A204.1 (cell line): ENCODE measurements around the gene LEMD3.

Experiments used
- FAIRE-seq: peaks from 2 replicates; lab custom pipeline; 2012; peaks lifted over from hg19 to GRCh38; lab: Jason Lieb, UNC

Gene LEMD3

DNA sequence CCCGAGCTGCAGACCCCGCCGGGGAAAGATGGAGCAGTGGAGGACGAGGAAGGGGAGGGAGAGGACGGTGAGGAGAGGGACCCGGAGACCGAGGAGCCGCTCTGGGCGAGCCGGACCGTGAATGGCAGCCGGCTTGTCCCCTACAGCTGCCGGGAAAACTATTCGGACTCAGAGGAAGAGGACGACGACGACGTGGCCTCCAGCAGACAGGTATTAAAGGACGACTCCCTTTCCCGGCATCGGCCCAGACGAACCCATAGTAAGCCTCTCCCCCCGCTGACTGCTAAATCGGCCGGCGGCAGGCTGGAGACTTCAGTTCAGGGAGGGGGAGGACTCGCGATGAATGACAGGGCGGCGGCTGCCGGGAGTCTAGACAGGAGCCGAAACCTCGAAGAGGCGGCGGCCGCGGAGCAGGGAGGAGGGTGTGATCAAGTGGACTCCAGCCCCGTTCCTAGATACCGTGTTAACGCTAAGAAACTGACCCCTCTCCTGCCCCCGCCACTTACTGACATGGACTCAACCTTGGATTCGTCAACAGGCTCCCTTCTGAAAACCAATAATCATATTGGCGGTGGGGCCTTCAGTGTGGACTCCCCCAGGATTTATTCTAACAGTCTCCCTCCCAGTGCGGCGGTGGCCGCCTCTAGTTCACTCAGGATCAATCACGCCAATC is 962 bp downstream of the LEMD3 start:
- FAIRE-seq, result no peak

DNA sequence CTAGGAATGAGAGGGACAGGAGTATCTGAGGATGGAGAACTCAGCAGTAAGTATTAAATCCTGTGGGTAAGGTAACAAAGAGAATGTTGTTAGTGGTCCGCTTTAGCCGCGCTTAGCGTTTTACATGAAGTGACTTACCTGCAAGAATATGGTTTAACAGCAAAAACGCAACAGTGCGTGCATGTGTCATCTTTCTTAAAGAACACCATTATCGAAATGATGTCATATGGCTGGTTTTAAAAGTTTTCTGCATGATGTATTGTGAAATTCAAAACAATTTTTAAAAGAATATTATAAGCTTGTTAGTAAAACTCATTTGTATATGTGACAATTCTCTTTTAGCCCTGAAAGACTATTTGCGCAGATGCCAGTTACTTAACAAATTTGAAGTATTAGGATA is 1.7 kb downstream of the LEMD3 start:
- FAIRE-seq, result no peak

- FAIRE-seq, result no peak
Measured at GRCh38 chr12:65171870-65172269, 2.5 kb downstream of the LEMD3 start.

DNA sequence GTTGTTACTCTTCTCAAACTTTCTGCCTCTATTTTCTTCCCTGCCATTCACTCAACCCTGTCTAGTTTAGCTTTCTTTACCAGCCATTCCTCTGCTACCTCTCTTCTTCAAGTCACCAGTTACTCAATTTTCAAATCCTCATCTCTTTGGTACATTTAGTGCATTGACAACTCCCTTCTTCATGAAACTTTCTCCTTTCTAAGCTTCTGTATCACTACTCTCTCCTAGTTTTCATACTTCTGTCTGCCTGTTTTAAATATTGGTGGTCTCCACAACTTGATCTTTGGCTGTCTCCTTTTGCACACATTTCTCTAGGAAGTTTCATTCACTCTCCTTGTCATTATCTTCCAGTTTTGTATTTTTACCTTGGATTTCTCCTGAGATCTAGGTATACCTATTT is 6.0 kb downstream of the LEMD3 start:
- no peak for FAIRE-seq

DNA sequence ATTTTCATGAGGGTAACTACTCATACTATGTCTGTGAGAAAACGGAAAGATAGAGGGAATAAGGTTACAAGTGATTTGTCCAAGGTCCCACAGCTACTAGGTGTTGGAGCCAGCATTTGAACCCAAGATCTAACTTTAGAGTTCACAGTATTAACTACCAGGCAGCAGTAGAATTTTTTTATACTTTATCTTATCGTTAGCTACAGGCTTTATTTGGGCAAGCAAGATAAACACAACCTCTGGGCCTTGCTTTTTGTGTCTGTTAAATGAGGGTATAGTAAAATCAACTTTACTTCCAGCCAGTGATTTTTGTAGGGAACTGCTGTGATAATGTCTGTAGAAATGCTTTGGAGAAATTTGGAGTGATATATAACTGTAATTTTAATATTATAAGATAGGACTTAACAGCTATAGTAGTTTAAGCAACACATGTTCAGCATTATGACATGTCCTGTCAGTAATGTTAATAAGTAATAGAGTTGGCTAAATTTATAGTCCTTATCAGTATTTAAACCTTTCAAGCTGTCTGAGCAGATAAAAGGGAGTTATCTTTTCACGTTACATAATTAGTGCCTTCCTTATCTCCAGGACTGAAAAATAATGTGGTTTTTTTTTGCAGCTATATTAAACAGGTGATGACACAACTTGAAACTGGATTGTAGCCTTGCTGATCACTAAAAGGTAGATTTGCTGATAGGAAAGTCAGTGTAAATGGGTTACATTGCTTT is 12.8 kb downstream of the LEMD3 start:
- FAIRE-seq, result no peak

- FAIRE-seq, result no peak
Measured at GRCh38 chr12:65184176-65184857, 14.9 kb downstream of the LEMD3 start.

GRCh38 chr12:65184858-65185229 is 15.5 kb downstream of the LEMD3 start:
- FAIRE-seq, result no peak

- FAIRE-seq, result no peak
Measured at GRCh38 chr12:65187665-65188064, 18.3 kb downstream of the LEMD3 start.

DNA sequence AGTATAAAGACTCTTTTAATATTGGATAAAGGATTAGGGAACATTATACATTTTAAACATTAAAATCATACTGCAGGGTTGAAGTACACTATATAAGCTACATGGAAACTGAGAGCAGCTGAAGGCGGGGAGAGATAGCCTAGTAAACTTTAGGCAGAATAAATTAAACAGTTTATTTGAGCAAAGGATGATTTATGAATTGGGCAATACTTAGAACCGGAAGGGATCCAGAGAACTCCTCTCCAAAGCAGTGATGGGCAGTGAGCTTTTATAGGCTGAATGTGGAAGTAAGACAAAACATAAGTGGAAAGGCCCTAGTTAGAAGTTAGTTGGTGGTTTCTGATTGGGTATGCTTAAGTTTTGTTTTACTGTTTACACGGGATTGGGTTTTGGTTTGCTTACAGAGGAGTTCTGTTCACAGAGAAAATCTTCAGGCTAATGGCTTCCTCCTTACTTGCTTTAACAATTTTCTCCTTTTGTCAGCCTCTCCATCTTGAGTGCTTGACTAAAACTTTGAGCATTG is 18.9 kb downstream of the LEMD3 start:
- FAIRE-seq, result no peak

GRCh38 chr12:65189028-65189718 is 19.8 kb downstream of the LEMD3 start:
- no peak for FAIRE-seq

DNA sequence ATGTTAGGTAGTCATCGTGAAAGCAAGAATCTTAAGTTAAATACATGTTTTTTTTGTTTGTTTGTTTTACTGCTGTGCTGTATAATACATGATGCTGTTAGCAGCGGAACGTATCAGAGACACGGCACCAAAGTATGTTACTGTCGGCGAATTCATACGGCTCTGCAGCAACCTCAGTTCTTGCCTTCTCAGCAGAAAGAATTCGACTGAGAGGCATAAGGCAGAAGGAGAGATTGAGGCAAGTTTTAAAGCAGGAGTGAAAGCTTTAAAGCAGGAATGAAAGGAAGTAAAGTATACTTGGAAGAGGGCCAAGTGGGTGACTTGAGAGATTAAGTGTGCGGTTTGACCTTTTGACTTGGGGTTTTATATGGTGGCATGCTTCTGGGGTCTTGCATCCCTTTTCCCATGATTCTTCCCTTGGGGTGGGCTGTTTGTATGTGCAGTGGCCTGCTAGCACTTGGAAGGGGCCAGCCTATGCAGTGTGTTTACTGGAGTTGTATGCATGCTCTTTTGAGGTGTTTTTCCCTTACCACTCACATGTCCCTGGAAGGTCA is 23.7 kb downstream of the LEMD3 start:
- no peak for FAIRE-seq

- no peak for FAIRE-seq
Measured at GRCh38 chr12:65194949-65195348, 25.6 kb downstream of the LEMD3 start.

GRCh38 chr12:65195387-65196055 is 26.1 kb downstream of the LEMD3 start:
- FAIRE-seq, result no peak

DNA sequence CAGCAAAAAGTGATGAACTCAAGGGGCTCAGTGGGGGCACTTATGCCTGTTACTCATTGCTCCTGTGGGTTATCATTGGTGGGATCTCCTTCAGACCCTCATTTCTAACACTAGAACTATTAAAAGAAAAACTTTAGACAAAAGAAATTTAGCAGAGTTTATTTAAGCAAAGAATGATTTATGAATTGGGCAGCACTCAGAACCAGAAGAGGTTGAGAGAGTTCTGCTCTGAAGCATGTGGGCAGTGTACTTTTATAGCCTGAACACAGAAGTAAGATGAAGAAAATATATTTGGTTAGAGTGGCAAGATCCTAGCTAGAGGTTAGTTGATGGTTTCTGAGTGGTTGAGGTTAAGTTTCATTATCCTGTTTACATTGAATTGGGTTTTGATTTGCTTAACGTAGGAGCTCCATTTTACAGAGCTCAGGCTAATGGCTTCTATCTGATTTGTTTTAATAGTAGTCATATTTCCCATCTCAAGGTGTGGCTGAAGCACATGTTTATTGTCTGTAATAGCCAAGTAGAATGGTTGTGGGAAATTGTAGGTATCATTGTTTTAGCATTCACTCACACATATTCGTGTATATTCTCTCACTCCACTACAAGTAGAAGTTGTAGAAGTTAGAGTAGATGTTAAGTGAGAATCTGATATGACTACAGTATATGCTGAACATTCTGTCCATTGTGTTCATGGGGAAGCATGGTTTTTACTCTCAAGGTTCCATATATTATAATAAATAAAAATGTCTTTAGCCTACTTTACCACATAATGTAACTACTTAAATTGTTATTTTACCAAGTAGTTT is 27.6 kb downstream of the LEMD3 start:
- FAIRE-seq, result no peak

DNA sequence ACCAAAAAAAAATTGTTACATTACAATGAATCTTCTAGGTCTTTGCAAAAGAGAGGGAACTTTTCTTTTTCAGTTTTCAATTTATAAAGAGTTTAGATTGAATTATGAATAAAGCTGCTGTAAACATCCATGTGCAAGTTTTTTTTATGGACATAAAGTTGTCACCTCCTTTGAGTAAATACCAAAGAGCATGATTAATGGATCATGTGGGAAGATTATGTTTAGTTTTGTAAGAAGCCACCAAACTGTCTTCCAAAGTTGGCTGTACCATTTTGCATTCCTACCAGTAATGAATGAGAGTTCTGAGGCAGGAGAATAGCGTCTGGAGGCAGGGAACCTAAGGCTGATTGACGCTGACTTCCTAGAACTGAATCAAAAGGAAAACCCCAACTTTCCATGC is 30.2 kb downstream of the LEMD3 start:
- FAIRE-seq, result no peak

DNA sequence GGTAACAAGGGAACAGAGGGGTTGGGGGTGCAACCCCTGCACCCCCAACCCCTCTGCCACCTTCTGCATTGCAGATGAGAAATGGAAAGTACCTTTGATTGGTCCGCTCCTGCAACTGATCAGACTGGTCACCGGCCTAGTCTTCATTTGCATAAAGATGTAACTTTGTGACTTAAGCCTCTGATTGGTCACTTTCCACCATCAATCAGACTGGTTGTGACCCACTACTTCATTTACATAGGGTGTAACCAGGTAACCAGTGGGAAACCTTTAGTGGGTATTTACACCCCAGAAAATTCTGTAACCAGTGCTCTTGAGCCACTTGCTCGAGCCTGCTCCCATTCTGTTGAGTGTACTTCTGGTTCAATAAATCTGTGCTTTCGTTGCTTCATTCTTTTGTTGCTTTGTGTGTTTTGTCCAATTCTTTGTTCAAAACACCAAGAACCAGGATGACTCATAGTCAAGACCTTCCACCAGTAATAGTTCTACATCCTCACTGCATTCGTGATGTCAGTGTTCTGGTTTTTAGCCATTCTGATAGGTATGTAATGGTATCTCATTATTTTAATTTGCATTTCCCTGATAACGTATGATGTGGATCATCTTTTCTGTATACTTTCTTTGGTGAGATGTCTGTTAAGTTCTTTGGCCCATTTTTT is 30.8 kb downstream of the LEMD3 start:
- FAIRE-seq, result no peak

- FAIRE-seq, result no peak
Measured at GRCh38 chr12:65203376-65203775, 34.0 kb downstream of the LEMD3 start.

DNA sequence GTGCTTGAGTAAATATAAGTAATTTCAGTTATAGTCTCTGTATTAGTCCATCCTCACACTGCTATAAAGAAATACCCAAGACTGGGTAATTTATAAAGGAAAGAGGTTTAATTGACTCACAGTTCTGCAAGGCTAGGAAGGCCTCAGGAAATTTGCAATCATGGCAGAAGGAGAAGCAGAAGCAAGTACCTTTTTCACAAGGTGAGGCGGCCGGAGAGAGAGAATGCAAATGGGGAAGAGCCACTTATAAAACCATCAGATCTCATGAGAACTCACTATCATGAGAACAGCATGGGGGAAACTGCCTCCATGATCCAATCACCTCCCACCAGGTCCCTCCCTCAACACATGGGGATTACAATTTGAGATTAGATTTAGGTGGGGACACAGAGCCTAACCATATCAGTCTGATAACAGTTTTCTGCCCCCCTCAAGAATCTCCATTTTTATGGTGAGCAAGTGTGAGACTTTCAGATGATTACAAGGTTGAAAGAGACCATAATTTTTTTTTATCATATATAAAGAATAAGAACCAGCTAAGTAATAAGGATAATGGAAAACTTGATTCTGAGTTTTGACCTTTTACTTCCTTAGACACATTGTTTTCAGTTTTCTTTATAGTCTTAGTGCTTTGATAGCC is 35.6 kb downstream of the LEMD3 start:
- FAIRE-seq, result no peak

GRCh38 chr12:65205886-65206285 is 36.5 kb downstream of the LEMD3 start:
- no peak for FAIRE-seq

- no peak for FAIRE-seq
Measured at GRCh38 chr12:65208125-65208524, 38.7 kb downstream of the LEMD3 start.
